HCT116 (cell line): Measurements from ENCODE around the gene HMCN2. TPM values are rescaled to one million over a fixed set of nuclear protein-coding genes. Genes with fewer than 3 reads are reported as not detected.

Experiments used
- ATAC-seq: fragments of 200-7000 bp; cut with Tn5 transposase; 2 replicates; pipeline ENCODE4 v1.9.1; 2020; ENCODE audit warnings: mild to moderate bottlenecking, moderate library complexity
- BruUV-seq: library from RNA; stranded (reverse); fragments of 400-500 nt; replicated peaks from 2 replicates; lab custom pipeline; 2021; lab: Mats Ljungman, UMichigan
- CTCF ChIA-PET: fragments of 300-600 bp; sonication (Branson Sonifier 250); formaldehyde crosslinking; loops from one replicate; lab custom pipeline; 2021; ENCODE audit warnings: antibody characterized with exemption; lab: Charles Lee
- POLR2A ChIA-PET: fragments of 300-600, 350-600 bp; sonication (Branson Sonifier 250); formaldehyde crosslinking; loops from one replicate; lab custom pipeline; 2021; ENCODE audit warnings: antibody characterized with exemption; lab: Charles Lee
- RAD21 ChIA-PET, 2 experiments: fragments of 300-600 bp; sonication (Branson Sonifier 250); formaldehyde crosslinking; loops; one replicate each; lab custom pipeline; 2023; ENCODE audit warnings: low total read pairs in 2 of 2; ENCODE audit not compliant: uncharacterized antibody in 2 of 2, unreplicated experiment in 2 of 2, low non-redundant PET in 1 of 2; lab: Charles Lee
- DNase-seq: peaks from one replicate; pipeline ENCODE4 v3.0.0-alpha.2; 2010; ENCODE audit warnings: low read depth, low spot score
- H2AFZ ChIP-seq: fragments of 200-600 bp; shearing (Covaris generic), sonication (generic); 2 replicates; pipeline ENCODE4 v1.6.1; 2017; ENCODE audit warnings: low read depth, mixed run types, mixed read lengths, antibody characterized with exemption, low read length; ENCODE audit not compliant: poor library complexity, severe bottlenecking
- H3K27ac ChIP-seq: 2 replicates; pipeline ENCODE4 v1.5.1; 2012; ENCODE audit warnings: low read depth, low read length
- H3K27me3 ChIP-seq: fragments of 200-600 bp; sonication (generic); 2 replicates; pipeline ENCODE4 v1.6.1; 2016; ENCODE audit warnings: mixed run types, low read length, mixed read lengths; ENCODE audit not compliant: insufficient read depth
- H3K36me3 ChIP-seq, 2 experiments: fragments of 200-500 bp in 1 of 2; fragments of 200-600 bp in 1 of 2; sonication (Bioruptor generic) in 1 of 2; sonication (generic) in 1 of 2; 2 replicates each; pipeline versions ENCODE4 v1.5.1 to v1.6.1; 2014 to 2016; ENCODE audit warnings: low read length in 2 of 2, inconsistent platforms in 1 of 2, mixed read lengths in 1 of 2, mixed run types in 1 of 2; ENCODE audit not compliant: insufficient read depth in 2 of 2, control insufficient read depth in 1 of 2
- H3K4me1 ChIP-seq, 2 experiments: fragments of 200-600 bp in 1 of 2; sonication (generic) in 1 of 2; 2 replicates each; pipeline versions ENCODE4 v1.5.1 to v1.6.1; 2012 to 2017; ENCODE audit warnings: low read length in 2 of 2, inconsistent platforms in 1 of 2, mild to moderate bottlenecking in 1 of 2, mixed read lengths in 1 of 2, mixed run types in 1 of 2, moderate library complexity in 1 of 2; ENCODE audit not compliant: insufficient read depth in 2 of 2, control insufficient read depth in 1 of 2
- H3K4me2 ChIP-seq: fragments of 200-600 bp; sonication (generic); 2 replicates; pipeline ENCODE4 v1.6.1; 2017; ENCODE audit warnings: mixed run types, low read length, mixed read lengths
- H3K4me3 ChIP-seq, 2 experiments: fragments of 200-600 bp in 1 of 2; sonication (generic) in 1 of 2; replicated peaks in 1 of 2; 2 replicates each; pipeline ENCODE4 v1.5.1; 2011 to 2016; ENCODE audit warnings: low read length in 2 of 2, control low read depth in 1 of 2, low read depth in 1 of 2, mild to moderate bottlenecking in 1 of 2, mixed read lengths in 1 of 2, mixed run types in 1 of 2
- H3K79me2 ChIP-seq: fragments of 200-600 bp; sonication (generic); 2 replicates; pipeline ENCODE4 v1.6.1; 2017; ENCODE audit warnings: mild to moderate bottlenecking, mixed run types, low read length, moderate library complexity, mixed read lengths; ENCODE audit not compliant: insufficient read depth
- H3K9ac ChIP-seq: fragments of 200-600 bp; sonication (generic); 2 replicates; pipeline ENCODE4 v1.6.1; 2016; ENCODE audit warnings: low read length, mixed read lengths
- H3K9me2 ChIP-seq: fragments of 200-600 bp; sonication (generic), shearing (Covaris generic); 2 replicates; pipeline ENCODE4 v1.6.1; 2017; ENCODE audit warnings: mixed run types, mild to moderate bottlenecking, moderate library complexity; ENCODE audit not compliant: insufficient read depth
- H3K9me3 ChIP-seq, 2 experiments: fragments of 200-500 bp in 1 of 2; fragments of 200-600 bp in 1 of 2; sonication (Bioruptor generic) in 1 of 2; sonication (generic) in 1 of 2; 2 replicates each; pipeline ENCODE4 v1.6.1; 2014 to 2017; ENCODE audit warnings: low read length in 2 of 2, mixed read lengths in 2 of 2, inconsistent platforms in 1 of 2, low read depth in 1 of 2, mild to moderate bottlenecking in 1 of 2, mixed run types in 1 of 2, moderate library complexity in 1 of 2; ENCODE audit not compliant: control insufficient read depth in 1 of 2, insufficient read depth in 1 of 2
- H4K20me1 ChIP-seq: fragments of 200-600 bp; sonication (generic), shearing (Covaris generic); 2 replicates; pipeline ENCODE4 v1.6.1; 2017; ENCODE audit warnings: mixed run types, mild to moderate bottlenecking, moderate library complexity; ENCODE audit not compliant: insufficient read depth
- ATF3 ChIP-seq: IDR thresholded peaks from 2 replicates; pipeline ENCODE4 v1.6.1; 2012
- CBX3 ChIP-seq: IDR thresholded peaks from 2 replicates; pipeline ENCODE4 v1.6.1; 2012; ENCODE audit warnings: low read depth
- CTCF ChIP-seq, 3 experiments: fragments of 200-600 bp in 1 of 3; sonication (generic) in 1 of 3; IDR thresholded peaks in 2 of 3; conservative IDR thresholded peaks in 1 of 3; 2 replicates each; pipeline ENCODE4 v1.5.1; 2012 to 2017; ENCODE audit warnings: low read depth in 2 of 3, low read length in 2 of 3, antibody characterized with exemption in 1 of 3, borderline replicate concordance in 1 of 3, control low read depth in 1 of 3, mild to moderate bottlenecking in 1 of 3, mixed read lengths in 1 of 3, mixed run types in 1 of 3, moderate library complexity in 1 of 3; ENCODE audit not compliant: insufficient read depth in 1 of 3
- EGR1 ChIP-seq: IDR thresholded peaks from 2 replicates; pipeline ENCODE4 v1.6.1; 2012; ENCODE audit warnings: low read depth
- ELF1 ChIP-seq: IDR thresholded peaks from 2 replicates; pipeline ENCODE4 v1.6.1; 2012; ENCODE audit warnings: low read depth, borderline replicate concordance
- EZH2 ChIP-seq: fragments of 200-600 bp; sonication (generic); IDR thresholded peaks from 2 replicates; pipeline ENCODE4 v1.6.1; 2017; ENCODE audit warnings: antibody characterized with exemption, mixed run types
- EZH2phosphoT487 ChIP-seq: fragments of 200-600 bp; IDR thresholded peaks from 2 replicates; pipeline ENCODE4 v1.6.1; 2018; ENCODE audit warnings: antibody characterized with exemption, borderline replicate concordance
- FOSL1 ChIP-seq: IDR thresholded peaks from 2 replicates; pipeline ENCODE4 v1.6.1; 2012; ENCODE audit warnings: low read depth
- JUND ChIP-seq: IDR thresholded peaks from 2 replicates; pipeline ENCODE4 v1.6.1; 2012
- MAX ChIP-seq: IDR thresholded peaks from 2 replicates; pipeline ENCODE4 v1.6.1; 2012
- POLR2A ChIP-seq: IDR thresholded peaks from 2 replicates; pipeline ENCODE4 v1.7.0; 2011; ENCODE audit warnings: borderline replicate concordance; ENCODE audit not compliant: insufficient read depth, insufficient read length; ENCODE audit errors: extremely low read depth
- POLR2AphosphoS5 ChIP-seq: IDR thresholded peaks from 2 replicates; pipeline ENCODE4 v1.6.1; 2011; ENCODE audit warnings: mild to moderate bottlenecking, low read depth, low read length, moderate library complexity
- REST ChIP-seq: IDR thresholded peaks from 2 replicates; pipeline ENCODE4 v1.6.1; 2012; ENCODE audit warnings: low read depth
- SIN3A ChIP-seq: IDR thresholded peaks from 2 replicates; pipeline ENCODE4 v1.6.1; 2012; ENCODE audit warnings: low read depth
- SP1 ChIP-seq: IDR thresholded peaks from 2 replicates; pipeline ENCODE4 v1.6.1; 2012; ENCODE audit warnings: low read depth
- SRF ChIP-seq: IDR thresholded peaks from 2 replicates; pipeline ENCODE4 v1.6.1; 2012; ENCODE audit warnings: low read depth
- TCF7L2 ChIP-seq: IDR thresholded peaks from 2 replicates; pipeline ENCODE4 v1.7.0; 2011; ENCODE audit warnings: borderline replicate concordance, inconsistent platforms; ENCODE audit not compliant: insufficient read depth, insufficient read length; ENCODE audit errors: extremely low read depth
- YY1 ChIP-seq: IDR thresholded peaks from 2 replicates; pipeline ENCODE4 v1.6.1; 2011; ENCODE audit warnings: low read length, low read depth, moderate library complexity, mild to moderate bottlenecking; ENCODE audit not compliant: insufficient replicate concordance; ENCODE audit errors: extremely low read depth
- ZBTB33 ChIP-seq: IDR thresholded peaks from 2 replicates; pipeline ENCODE4 v1.6.1; 2011; ENCODE audit warnings: mild to moderate bottlenecking, low read length, moderate library complexity; ENCODE audit not compliant: insufficient replicate concordance; ENCODE audit errors: extremely low read depth
- ZNF274 ChIP-seq: fragments of 200-500 bp; sonication (Bioruptor generic); IDR thresholded peaks from 2 replicates; pipeline ENCODE4 v1.6.1; 2014; ENCODE audit warnings: mild to moderate bottlenecking, low read depth, low read length, inconsistent platforms
- intact Hi-C: fragments of 100-400 bp; cut with micrococcal nuclease; formaldehyde crosslinking; loops from 2 replicates; pipeline ENCODE4 v1.10.0; 2022
- total RNA-seq: library from RNA; stranded (reverse); gene quantifications from one replicate; pipeline ENCODE4 v1.2.1, GENCODE V29; 2021; ENCODE audit not compliant: unreplicated experiment

HMCN2 gene
- total RNA-seq, 1 experiment from 2014 or later, result 0.22 TPM

GRCh38 chr9:130276121-130276520 is 10.6 kb downstream of the HMCN2 start:
- no peak overlapping the region for H3K4me3 ChIP-seq
- DNase-seq, result no peak
- TF ChIP-seq EGR1, result no peak
- TF ChIP-seq SP1, result no peak
- TF ChIP-seq EZH2phosphoT487, result no peak
- no peak for TF ChIP-seq ZBTB33
- TF ChIP-seq SIN3A, result no peak
- no peak for TF ChIP-seq POLR2A
- TF ChIP-seq POLR2AphosphoS5, result no peak
- TF ChIP-seq MAX, result no peak
- TF ChIP-seq FOSL1, result no peak
- TF ChIP-seq TCF7L2, result no peak
- TF ChIP-seq ELF1, result no peak
- TF ChIP-seq SRF, result no peak
- TF ChIP-seq EZH2, result no peak
- TF ChIP-seq ZNF274, result no peak
- TF ChIP-seq YY1, result no peak
- no peak for TF ChIP-seq JUND
- no peak for TF ChIP-seq CTCF (IDR thresholded peaks at IDR 0.05 in 2 of 3, conservative IDR thresholded peaks at IDR 0.05 in 1 of 3; ENCODE audit: borderline replicate concordance in 1 of 3, insufficient read depth in 1 of 3, low read depth in 2 of 3, low read length in 2 of 3)
- TF ChIP-seq ATF3, result no peak
- TF ChIP-seq REST, result no peak
- no peak for TF ChIP-seq CBX3
- no peaks in the 10 kb centered on the region for H3K27me3 ChIP-seq
- no peak overlapping the region for H3K4me2 ChIP-seq
- H4K20me1 ChIP-seq, result no peaks in the 10 kb centered on the region
- H3K9me2 ChIP-seq, result no peaks in the 10 kb centered on the region
- H3K27ac ChIP-seq, result no peak overlapping the region
- H3K79me2 ChIP-seq, result no peaks in the 10 kb centered on the region
- CTCF ChIA-PET, result no interaction called here
- RAD21 ChIA-PET, result no interaction called here
- H3K9ac ChIP-seq, result no peak overlapping the region
- no peaks in the 10 kb centered on the region for H3K36me3 ChIP-seq
- H2AFZ ChIP-seq, result no peak overlapping the region
- intact Hi-C loops, result no loop called here
- BruUV-seq, result no TSS peak
- no peaks in the 10 kb centered on the region for H3K9me3 ChIP-seq
- ATAC-seq, result no peak
- POLR2A ChIA-PET, result no interaction called here
- H3K4me1 ChIP-seq, result no peaks in the 10 kb centered on the region
